MCF 10A (cell line): ENCODE results near the gene ETV2. TPM values are rescaled to one million over a fixed set of nuclear protein-coding genes. Genes with fewer than 3 reads are reported as not detected.

Experiments
- BruUV-seq: library from RNA; stranded (reverse); fragments of 400-500 nt; replicated peaks from 2 replicates; lab custom pipeline; 2021; lab: Mats Ljungman, UMichigan
- CTCF ChIA-PET: fragments of 300-600 bp; sonication (Branson Sonifier 250); formaldehyde crosslinking; extraction: SDS; loops from one replicate; lab custom pipeline; 2021; ENCODE audit warnings: antibody characterized with exemption, inconsistent platforms; lab: Yijun Ruan, JAX
- POLR2A ChIA-PET: fragments of 300-600, 350-650 bp; sonication (Branson Sonifier 250); formaldehyde crosslinking; extraction: SDS; loops from one replicate; lab custom pipeline; 2020; ENCODE audit warnings: antibody characterized with exemption, inconsistent platforms; lab: Yijun Ruan, JAX
- DNase-seq: peaks from one replicate; pipeline ENCODE4 v3.0.0-alpha.2; 2018; ENCODE audit not compliant: unreplicated experiment
- H3K27ac Mint-ChIP-seq: one replicate; pipeline ENCODE4 v1.8.0; 2022; ENCODE audit warnings: mild to moderate bottlenecking, low read depth, mixed read lengths; ENCODE audit not compliant: unreplicated experiment
- H3K27me3 Mint-ChIP-seq: one replicate; pipeline ENCODE4 v1.8.0; 2022; ENCODE audit warnings: mixed read lengths; ENCODE audit not compliant: insufficient read depth, unreplicated experiment
- H3K36me3 Mint-ChIP-seq: one replicate; pipeline ENCODE4 v1.8.0; 2022; ENCODE audit warnings: mild to moderate bottlenecking, moderate library complexity, mixed read lengths; ENCODE audit not compliant: insufficient read depth, unreplicated experiment
- H3K4me1 Mint-ChIP-seq: one replicate; pipeline ENCODE4 v1.8.0; 2022; ENCODE audit warnings: mixed read lengths; ENCODE audit not compliant: insufficient read depth, unreplicated experiment
- H3K4me3 Mint-ChIP-seq: one replicate; pipeline ENCODE4 v1.8.0; 2022; ENCODE audit warnings: mild to moderate bottlenecking, moderate library complexity, mixed read lengths; ENCODE audit not compliant: unreplicated experiment
- H3K9me3 Mint-ChIP-seq: one replicate; pipeline ENCODE4 v1.8.0; 2022; ENCODE audit warnings: mixed read lengths; ENCODE audit not compliant: unreplicated experiment
- intact Hi-C: fragments of 100-400 bp; cut with micrococcal nuclease; formaldehyde crosslinking; loops from 2 replicates; pipeline ENCODE4 v1.14.1; 2022
- total RNA-seq: library from RNA; stranded (reverse); gene quantifications from 2 replicates; pipeline ENCODE4 v1.2.3, GENCODE V29; 2022
- TF ChIP-seq, protein P1 (sequence below): fragments of 200-600 bp; IDR thresholded peaks from one replicate; pipeline ENCODE4 v1.8.0; 2022; ENCODE audit warnings: antibody characterized with exemption, mild to moderate bottlenecking; ENCODE audit not compliant: unreplicated experiment

The ETV2 gene
- total RNA-seq, 1 experiment from 2014 or later = 0.44 TPM

DNA sequence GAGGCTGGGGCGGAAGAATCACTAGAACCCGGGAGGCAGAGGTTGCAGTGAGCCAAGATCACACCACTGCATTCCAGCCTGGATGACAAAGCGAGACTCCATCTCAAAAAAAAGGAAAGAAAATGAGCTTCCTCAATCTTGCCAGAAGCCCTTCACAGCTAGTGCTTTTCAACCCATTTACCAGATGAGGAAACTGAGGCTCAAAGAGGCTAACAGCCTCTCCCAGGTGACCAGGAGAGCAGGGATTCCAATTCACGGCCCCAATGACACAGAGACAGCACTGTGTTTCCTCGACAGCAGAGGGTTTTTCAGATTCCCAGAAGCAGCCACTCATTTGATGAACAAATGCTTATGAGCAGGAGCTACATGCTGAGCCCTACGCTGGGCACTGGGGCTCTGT lies 28.0 kb downstream of the ETV2 start:
- DNase-seq = no peak
- no peaks in the 10 kb centered on the region for H3K36me3 Mint-ChIP-seq
- intact Hi-C loops = no loop called here
- ChIA-PET CTCF (interaction anchor here (0.5 to 1.3 kb wide), 2 partner anchors 25 to 316 kb away, joined by 3 to 4 read pairs; no protein-coding TSS in a partner anchor), POLR2A (no interaction called here)
- H3K27ac Mint-ChIP-seq = no peak overlapping the region
- H3K4me1 Mint-ChIP-seq = peaks cover 6% of the 10 kb centered on the region
- peaks cover 33% of the 10 kb centered on the region for H3K27me3 Mint-ChIP-seq
- TF ChIP-seq, protein P1, sequence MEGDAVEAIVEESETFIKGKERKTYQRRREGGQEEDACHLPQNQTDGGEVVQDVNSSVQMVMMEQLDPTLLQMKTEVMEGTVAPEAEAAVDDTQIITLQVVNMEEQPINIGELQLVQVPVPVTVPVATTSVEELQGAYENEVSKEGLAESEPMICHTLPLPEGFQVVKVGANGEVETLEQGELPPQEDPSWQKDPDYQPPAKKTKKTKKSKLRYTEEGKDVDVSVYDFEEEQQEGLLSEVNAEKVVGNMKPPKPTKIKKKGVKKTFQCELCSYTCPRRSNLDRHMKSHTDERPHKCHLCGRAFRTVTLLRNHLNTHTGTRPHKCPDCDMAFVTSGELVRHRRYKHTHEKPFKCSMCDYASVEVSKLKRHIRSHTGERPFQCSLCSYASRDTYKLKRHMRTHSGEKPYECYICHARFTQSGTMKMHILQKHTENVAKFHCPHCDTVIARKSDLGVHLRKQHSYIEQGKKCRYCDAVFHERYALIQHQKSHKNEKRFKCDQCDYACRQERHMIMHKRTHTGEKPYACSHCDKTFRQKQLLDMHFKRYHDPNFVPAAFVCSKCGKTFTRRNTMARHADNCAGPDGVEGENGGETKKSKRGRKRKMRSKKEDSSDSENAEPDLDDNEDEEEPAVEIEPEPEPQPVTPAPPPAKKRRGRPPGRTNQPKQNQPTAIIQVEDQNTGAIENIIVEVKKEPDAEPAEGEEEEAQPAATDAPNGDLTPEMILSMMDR = no peak
- BruUV-seq = no TSS peak
- H3K4me3 Mint-ChIP-seq = no peak overlapping the region
- no peaks in the 10 kb centered on the region for H3K9me3 Mint-ChIP-seq

DNA sequence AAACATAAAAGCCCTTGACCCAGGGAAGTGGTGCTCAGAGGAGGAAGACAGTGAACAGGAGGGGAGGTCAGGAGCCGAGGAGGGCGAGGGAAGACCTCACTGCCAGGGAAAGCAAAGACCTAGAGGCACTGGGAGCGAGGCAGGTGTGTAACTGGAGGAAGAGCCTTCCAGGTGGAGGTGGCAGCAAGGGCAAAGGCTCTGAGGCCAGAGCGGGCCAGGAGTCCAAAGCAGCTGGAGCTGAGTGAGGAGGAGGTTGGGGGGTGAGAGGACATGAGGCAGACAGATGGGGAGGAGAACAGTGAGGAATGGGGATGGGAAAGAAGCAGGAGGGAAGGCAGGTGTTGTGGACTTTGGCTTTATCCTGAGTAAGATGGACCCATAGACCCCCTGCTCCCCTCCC lies 28.4 kb downstream of the ETV2 start:
- H3K27ac Mint-ChIP-seq = no peak overlapping the region
- CTCF ChIA-PET = interaction anchor here (0.5 kb wide), 1 partner anchor 317 kb away, joined by 3 read pairs; no protein-coding TSS in a partner anchor
- no TSS peak for BruUV-seq
- H3K9me3 Mint-ChIP-seq = no peaks in the 10 kb centered on the region
- intact Hi-C loops = no loop called here
- TF ChIP-seq, protein P1 = no peak
- H3K4me1 Mint-ChIP-seq = peaks cover 6% of the 10 kb centered on the region
- H3K27me3 Mint-ChIP-seq = peaks cover 33% of the 10 kb centered on the region
- no peak overlapping the region for H3K4me3 Mint-ChIP-seq
- POLR2A ChIA-PET = interaction anchor here (0.9 kb wide), 1 partner anchor 8 kb away, joined by 3 read pairs; no protein-coding TSS in a partner anchor
- no peaks in the 10 kb centered on the region for H3K36me3 Mint-ChIP-seq
- no peak for DNase-seq

DNA sequence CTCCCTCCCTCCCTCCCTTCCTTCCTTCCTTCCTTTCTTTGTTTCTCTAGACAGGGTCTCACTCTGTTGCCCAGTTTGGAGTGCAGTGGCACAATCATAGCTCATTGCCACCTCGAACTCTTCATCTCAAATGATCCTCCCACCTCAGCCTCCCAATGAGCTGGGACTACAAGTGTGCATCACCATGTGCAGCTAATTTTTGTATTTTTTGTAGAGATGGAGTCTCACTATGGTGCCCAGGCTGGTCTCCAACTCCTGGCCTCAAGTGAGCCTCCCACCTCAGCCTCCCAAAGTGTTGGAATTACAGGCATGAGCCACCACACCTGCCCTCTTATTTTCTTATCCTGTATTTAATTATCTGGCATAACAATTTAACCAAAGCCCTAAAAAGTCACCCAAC lies 29.1 kb downstream of the ETV2 start:
- Mint-ChIP-seq H3K36me3 (no peaks in the 10 kb centered on the region), H3K27me3 (peaks cover 37% of the 10 kb centered on the region), H3K27ac (no peak overlapping the region), H3K4me3 (no peak overlapping the region), H3K4me1 (peaks cover 6% of the 10 kb centered on the region), H3K9me3 (no peaks in the 10 kb centered on the region)
- no TSS peak for BruUV-seq
- intact Hi-C loops = no loop called here
- TF ChIP-seq, protein P1 = no peak
- ChIA-PET POLR2A (interaction anchor here (0.9 kb wide), 1 partner anchor 9 kb away, joined by 3 read pairs; no protein-coding TSS in a partner anchor), CTCF (interaction anchor here (1.0 kb wide), 1 partner anchor 45 kb away, joined by 3 read pairs; no protein-coding TSS in a partner anchor)
- no peak for DNase-seq

DNA sequence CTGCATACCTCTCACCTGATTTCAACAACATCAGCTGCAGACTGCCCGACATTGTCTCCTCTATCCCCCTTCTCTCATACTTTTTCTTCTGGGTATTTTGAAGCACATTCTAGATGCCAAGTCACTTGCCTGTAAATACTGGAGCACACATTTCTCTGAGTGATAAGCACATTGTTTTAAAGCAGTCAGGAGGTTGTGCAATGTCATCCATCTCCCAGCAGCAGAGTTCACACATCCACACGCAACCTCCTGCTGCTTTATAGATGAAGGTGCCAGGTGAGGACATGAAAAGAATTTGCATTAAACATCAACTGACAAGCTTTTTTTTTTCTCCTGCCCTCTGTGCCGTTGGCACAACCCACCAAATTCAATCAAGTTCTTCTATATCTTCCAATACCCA lies 30.3 kb downstream of the ETV2 start:
- Mint-ChIP-seq H3K27ac (no peak overlapping the region), H3K27me3 (peaks cover 47% of the 10 kb centered on the region), H3K4me3 (no peak overlapping the region), H3K4me1 (peaks cover 6% of the 10 kb centered on the region), H3K36me3 (peaks cover 7% of the 10 kb centered on the region), H3K9me3 (no peaks in the 10 kb centered on the region)
- TF ChIP-seq, protein P1 = no peak
- no TSS peak for BruUV-seq
- ChIA-PET POLR2A (interaction anchor here (0.7 kb wide), 1 partner anchor 293 kb away, joined by 3 read pairs; no protein-coding TSS in a partner anchor), CTCF (interaction anchor here (0.6 kb wide), 2 partner anchors 10 to 391 kb away, joined by 3 to 5 read pairs; no protein-coding TSS in a partner anchor)
- intact Hi-C loops = no loop called here
- no peak for DNase-seq
